ENCODE results near the gene ZNF431. TPM values are rescaled to one million over a fixed set of nuclear protein-coding genes. Genes with fewer than 3 reads are reported as not detected.

Gene ZNF431
- total and polyA plus RNA-seq, 2 of the 8 experiments (the other 6 are each of a cell fraction or from before 2014, with no cell fraction given), result 6.7 to 43.2 TPM

DNA sequence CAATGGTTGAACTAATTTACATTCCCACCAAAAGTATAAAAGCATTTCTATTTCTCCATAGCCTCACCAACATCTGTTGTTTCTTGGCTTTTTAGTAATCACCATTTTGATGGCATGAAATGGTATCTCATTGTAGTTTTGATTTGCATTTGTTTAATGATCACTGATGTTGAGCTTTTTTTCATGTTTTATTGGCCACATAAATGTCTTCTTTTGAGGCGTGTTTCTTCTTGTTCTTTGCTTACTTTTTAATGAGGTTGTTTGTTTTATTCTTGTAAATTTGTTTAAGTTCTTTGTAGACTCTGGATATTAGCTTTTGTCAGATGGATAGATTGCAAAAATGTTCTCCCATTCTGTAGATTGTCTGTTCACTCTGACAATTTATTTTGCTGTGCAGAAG lies 31.7 kb upstream of the ZNF431 start:
- Histone ChIP-seq H4K5ac (ENCODE audit: insufficient read length, low read depth, low read length) (no peak overlapping the region), H2BK20ac (ENCODE audit: low read length) (no peak overlapping the region), H3K9me3 (ENCODE audit: insufficient read depth in 2 of 2, low read depth in 1 of 2, low read length in 1 of 2) (no peaks in the 10 kb centered on the region), H3K27ac (ENCODE audit: low read depth, low read length) (no peak overlapping the region), H2BK15ac (ENCODE audit: low read length) (no peak overlapping the region), H3K9ac (replicated peaks in 1 of 4; ENCODE audit: extremely low read depth in 1 of 4, low read depth in 3 of 4, low read length in 3 of 4) (no peak overlapping the region), H2BK12ac (ENCODE audit: low read depth, low read length) (no peak overlapping the region), H4K20me1 (replicated peaks in 1 of 2; ENCODE audit: control insufficient read depth in 1 of 2, insufficient read depth in 2 of 2, low read length in 2 of 2) (peaks cover 0 to 1% of the 10 kb centered on the region in 2 experiments), H2AFZ (ENCODE audit: low read length) (no peak overlapping the region), H3K4me1 (replicated peaks in 1 of 4; ENCODE audit: control insufficient read depth in 3 of 4, insufficient read depth in 4 of 4, low read length in 3 of 4) (no peaks in the 10 kb centered on the region), H3K23ac (ENCODE audit: insufficient read length) (no peak overlapping the region), H4K91ac (replicated peaks; ENCODE audit: insufficient read length, low read length) (no peak overlapping the region), H3K79me1 (ENCODE audit: low read depth, low read length) (no peaks in the 10 kb centered on the region; the same call in 1 of the 2 replicates), H3K56ac (replicated peaks; ENCODE audit: insufficient read length, low read depth, low read length) (no peak overlapping the region), H3K36me3 (ENCODE audit: control insufficient read depth in 2 of 4, insufficient read depth in 4 of 4, low read length in 3 of 4) (peaks cover 0 to 19% (median 6%) of the 10 kb centered on the region in 4 experiments; a peak in 5 of 8 replicates), H2BK5ac (ENCODE audit: low read depth, low read length) (no peak overlapping the region), H2BK120ac (replicated peaks; ENCODE audit: low read depth, low read length) (no peak overlapping the region), H4K8ac (ENCODE audit: extremely low read depth, insufficient read depth, low read length) (no peak overlapping the region), H3K18ac (ENCODE audit: extremely low read depth, low read length) (no peak overlapping the region), H3K79me2 (ENCODE audit: control insufficient read depth in 1 of 2, insufficient read depth in 2 of 2, low read length in 2 of 2) (peaks cover 0 to 40% of the 10 kb centered on the region in 2 experiments; a peak in 2 of 4 replicates), H3K4me2 (ENCODE audit: insufficient read depth in 1 of 2, low read depth in 2 of 2, low read length in 2 of 2) (no peak overlapping the region), H3K14ac (ENCODE audit: insufficient read length) (no peak overlapping the region), H3K4me3 (ENCODE audit: extremely low read depth in 1 of 4, insufficient read depth in 2 of 4, low read depth in 3 of 4, low read length in 4 of 4) (no peak overlapping the region), H3K27me3 (replicated peaks in 1 of 4; ENCODE audit: control insufficient read depth in 3 of 4, extremely low read depth in 1 of 4, insufficient read depth in 3 of 4, low read length in 3 of 4) (no peaks in the 10 kb centered on the region), H2AK5ac (ENCODE audit: low read depth, low read length) (no peak overlapping the region), H3K23me2 (ENCODE audit: low read depth, low read length) (no peaks in the 10 kb centered on the region), H3K4ac (replicated peaks; ENCODE audit: insufficient read length, low read depth, low read length) (no peak overlapping the region)
- POLR2A ChIA-PET (ENCODE audit: partially characterized antibody), result interaction anchor here (1.0 to 1.3 kb wide), 4 partner anchors 9 to 17 kb away, joined by 3 read pairs; no protein-coding TSS in a partner anchor
- 100% methylated on average over 1 of the region's 1 CpG; no CpG with 5 or more reads in 1 of the 2 experiments for WGBS, 2 experiments (ENCODE audit: extremely low coverage in 1 of 2, insufficient coverage in 1 of 2, insufficient read length in 1 of 2, insufficient replicate concordance in 2 of 2, low coverage in 1 of 2, low lambda C conversion rate in 2 of 2, missing lambda C conversion rate in 1 of 2)
- TF ChIP-seq KDM1A (IDR thresholded peaks at IDR 0.05; ENCODE audit: borderline replicate concordance, low read length) (no peak), CHD2 (IDR thresholded peaks at IDR 0.05; ENCODE audit: low read length) (no peak), RXRA (IDR thresholded peaks at IDR 0.05; ENCODE audit: insufficient read depth, low read depth, low read length) (no peak), EGR1 (IDR thresholded peaks at IDR 0.05; ENCODE audit: borderline replicate concordance, low read depth, low read length) (no peak), JUN (IDR thresholded peaks at IDR 0.05; ENCODE audit: low read depth, low read length) (no peak), TEAD4 (IDR thresholded peaks at IDR 0.05; ENCODE audit: low read depth, low read length) (no peak), GTF2F1 (IDR thresholded peaks at IDR 0.05; ENCODE audit: borderline replicate concordance, low read depth, low read length) (no peak), CREB1 (IDR thresholded peaks at IDR 0.05) (no peak), SIRT6 (IDR thresholded peaks at IDR 0.05; ENCODE audit: low read length) (no peak), EZH2 (IDR thresholded peaks at IDR 0.05; ENCODE audit: low read depth, low read length, severe bottlenecking) (no peak)
- TF ChIP-seq, protein P1, sequence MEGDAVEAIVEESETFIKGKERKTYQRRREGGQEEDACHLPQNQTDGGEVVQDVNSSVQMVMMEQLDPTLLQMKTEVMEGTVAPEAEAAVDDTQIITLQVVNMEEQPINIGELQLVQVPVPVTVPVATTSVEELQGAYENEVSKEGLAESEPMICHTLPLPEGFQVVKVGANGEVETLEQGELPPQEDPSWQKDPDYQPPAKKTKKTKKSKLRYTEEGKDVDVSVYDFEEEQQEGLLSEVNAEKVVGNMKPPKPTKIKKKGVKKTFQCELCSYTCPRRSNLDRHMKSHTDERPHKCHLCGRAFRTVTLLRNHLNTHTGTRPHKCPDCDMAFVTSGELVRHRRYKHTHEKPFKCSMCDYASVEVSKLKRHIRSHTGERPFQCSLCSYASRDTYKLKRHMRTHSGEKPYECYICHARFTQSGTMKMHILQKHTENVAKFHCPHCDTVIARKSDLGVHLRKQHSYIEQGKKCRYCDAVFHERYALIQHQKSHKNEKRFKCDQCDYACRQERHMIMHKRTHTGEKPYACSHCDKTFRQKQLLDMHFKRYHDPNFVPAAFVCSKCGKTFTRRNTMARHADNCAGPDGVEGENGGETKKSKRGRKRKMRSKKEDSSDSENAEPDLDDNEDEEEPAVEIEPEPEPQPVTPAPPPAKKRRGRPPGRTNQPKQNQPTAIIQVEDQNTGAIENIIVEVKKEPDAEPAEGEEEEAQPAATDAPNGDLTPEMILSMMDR (IDR thresholded peaks at IDR 0.05; ENCODE audit: control extremely low read depth in 1 of 3, insufficient read depth in 1 of 3, low read depth in 1 of 3, low read length in 3 of 3), result no peak
- TF ChIP-seq, protein P2, sequence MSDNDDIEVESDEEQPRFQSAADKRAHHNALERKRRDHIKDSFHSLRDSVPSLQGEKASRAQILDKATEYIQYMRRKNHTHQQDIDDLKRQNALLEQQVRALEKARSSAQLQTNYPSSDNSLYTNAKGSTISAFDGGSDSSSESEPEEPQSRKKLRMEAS (IDR thresholded peaks at IDR 0.05), result no peak
- CTCF ChIA-PET (ENCODE audit: partially characterized antibody), result interaction anchor here (1.3 kb wide), 1 partner anchor 26 kb away, joined by 3 read pairs; no protein-coding TSS in a partner anchor
- FAIRE-seq (no peak), DNase-seq (ENCODE audit: low read depth in 1 of 2, low spot score in 2 of 2) (no peak)
